Effector memory CD4-positive, alpha-beta T cell (primary cell): ENCODE measurements around the gene CKM.

ENCODE experiments used
- DNase-seq, 3 donors: peaks; one replicate each; pipeline ENCODE4 v3.0.0-alpha.2; 2020
- H3K27ac ChIP-seq: 2 replicates; pipeline ENCODE4 v1.7.0; 2013; ENCODE audit warnings: mild to moderate bottlenecking, low read length, moderate library complexity; ENCODE audit not compliant: insufficient read depth, poor library complexity, severe bottlenecking
- H3K27me3 ChIP-seq: replicated peaks from 2 replicates; pipeline ENCODE4 v1.7.0; 2013; ENCODE audit warnings: mild to moderate bottlenecking, low read length; ENCODE audit not compliant: insufficient read depth, control insufficient read depth, poor library complexity, severe bottlenecking
- H3K36me3 ChIP-seq: 2 replicates; pipeline ENCODE4 v1.7.0; 2013; ENCODE audit warnings: mild to moderate bottlenecking, low read length, moderate library complexity; ENCODE audit not compliant: control insufficient read depth, insufficient read depth
- H3K4me1 ChIP-seq: 2 replicates; pipeline ENCODE4 v1.7.0; 2013; ENCODE audit warnings: low read length, mild to moderate bottlenecking; ENCODE audit not compliant: control insufficient read depth, insufficient read depth, poor library complexity, severe bottlenecking
- H3K4me3 ChIP-seq: 2 replicates; pipeline ENCODE4 v1.7.0; 2013; ENCODE audit warnings: low read length, low read depth, mild to moderate bottlenecking; ENCODE audit not compliant: insufficient read depth, poor library complexity, severe bottlenecking
- H3K9me3 ChIP-seq: 2 replicates; pipeline ENCODE4 v1.7.0; 2013; ENCODE audit warnings: mild to moderate bottlenecking, low read length, moderate library complexity; ENCODE audit not compliant: control insufficient read depth

CKM gene

GRCh38 chr19:45262570-45262969 lies 60.1 kb downstream of the CKM start:
- DNase-seq, result no peak
- Histone ChIP-seq H3K27ac (no peak overlapping the region), H3K4me1 (no peaks in the 10 kb centered on the region), H3K27me3 (no peaks in the 10 kb centered on the region), H3K4me3 (no peak overlapping the region), H3K9me3 (no peaks in the 10 kb centered on the region), H3K36me3 (no peaks in the 10 kb centered on the region)

- no peaks in the 10 kb centered on the region for H3K27me3 ChIP-seq
- H3K9me3 ChIP-seq, result no peaks in the 10 kb centered on the region
- H3K4me3 ChIP-seq, result no peak overlapping the region
- no peak overlapping the region for H3K27ac ChIP-seq
- no peaks in the 10 kb centered on the region for H3K36me3 ChIP-seq
- peaks cover 2% of the 10 kb centered on the region for H3K4me1 ChIP-seq
- no peak for DNase-seq
Measured at GRCh38 chr19:45258862-45259261, 63.8 kb downstream of the CKM start.

- Histone ChIP-seq H3K9me3 (no peaks in the 10 kb centered on the region), H3K4me1 (peaks cover 20% of the 10 kb centered on the region), H3K27me3 (no peaks in the 10 kb centered on the region), H3K27ac (no peak overlapping the region), H3K4me3 (no peak overlapping the region), H3K36me3 (no peaks in the 10 kb centered on the region)
- DNase-seq, result no peak
Measured at GRCh38 chr19:45256836-45257235, 65.8 kb downstream of the CKM start.
